ENCODE measurements around the gene MEIS1. TPM values are rescaled to one million over a fixed set of nuclear protein-coding genes. Genes with fewer than 3 reads are reported as not detected.

The MEIS1 gene
- total and polyA plus RNA-seq, 3 donors from 2014 or later, result 10.8 to 13.8 (median 13.5) TPM

DNA sequence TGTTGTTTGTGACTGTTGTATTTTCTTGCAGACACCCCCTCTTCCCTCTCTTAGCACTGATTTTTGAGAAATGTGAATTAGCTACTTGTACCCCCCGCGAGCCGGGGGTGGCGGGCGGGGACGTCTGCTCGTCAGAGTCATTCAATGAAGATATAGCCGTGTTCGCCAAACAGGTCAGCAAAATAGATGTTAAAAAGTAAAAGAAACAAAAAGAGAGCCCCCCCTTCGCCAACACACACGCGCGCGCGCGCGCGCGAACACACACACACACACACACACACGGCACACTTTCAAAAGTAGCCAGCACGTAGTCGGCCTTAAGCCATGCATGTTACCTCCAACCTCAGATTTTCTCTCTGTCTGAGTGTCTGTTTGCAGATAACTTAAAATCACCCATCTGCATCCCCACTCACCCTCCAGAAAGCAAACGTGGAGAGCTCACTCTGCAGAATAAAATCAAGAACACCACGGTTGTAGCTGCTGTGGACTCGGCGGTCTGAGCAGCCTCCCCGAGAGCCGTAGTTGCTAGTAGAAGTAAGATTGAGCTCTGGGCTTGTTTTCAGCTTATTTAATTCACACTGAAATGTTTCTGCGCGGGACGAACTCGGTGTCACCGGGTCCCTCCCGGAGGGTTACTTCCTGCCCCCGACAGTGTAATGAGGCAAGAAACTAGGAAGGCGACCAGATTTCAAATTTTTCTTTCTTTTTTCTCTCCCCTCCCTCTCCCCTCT lies 5.1 kb downstream of the MEIS1 start:
- WGBS, 2 donors, result 4 to 10% methylated on average over 32 to 36 of the region's 36 CpGs
- Histone ChIP-seq H3K4me1 (no peaks in the 10 kb centered on the region), H3K27ac (peak overlapping the region; percentile 78 to 92), H3K36me3 (ENCODE audit: low read depth, missing control alignments) (no peaks in the 10 kb centered on the region), H3K27me3 (no peaks in the 10 kb centered on the region), H3K9me3 (no peaks in the 10 kb centered on the region), H3K4me3 (peak overlapping the region; percentile 73 to 82)
- no peak for DNase-seq
- TF ChIP-seq, protein P1, sequence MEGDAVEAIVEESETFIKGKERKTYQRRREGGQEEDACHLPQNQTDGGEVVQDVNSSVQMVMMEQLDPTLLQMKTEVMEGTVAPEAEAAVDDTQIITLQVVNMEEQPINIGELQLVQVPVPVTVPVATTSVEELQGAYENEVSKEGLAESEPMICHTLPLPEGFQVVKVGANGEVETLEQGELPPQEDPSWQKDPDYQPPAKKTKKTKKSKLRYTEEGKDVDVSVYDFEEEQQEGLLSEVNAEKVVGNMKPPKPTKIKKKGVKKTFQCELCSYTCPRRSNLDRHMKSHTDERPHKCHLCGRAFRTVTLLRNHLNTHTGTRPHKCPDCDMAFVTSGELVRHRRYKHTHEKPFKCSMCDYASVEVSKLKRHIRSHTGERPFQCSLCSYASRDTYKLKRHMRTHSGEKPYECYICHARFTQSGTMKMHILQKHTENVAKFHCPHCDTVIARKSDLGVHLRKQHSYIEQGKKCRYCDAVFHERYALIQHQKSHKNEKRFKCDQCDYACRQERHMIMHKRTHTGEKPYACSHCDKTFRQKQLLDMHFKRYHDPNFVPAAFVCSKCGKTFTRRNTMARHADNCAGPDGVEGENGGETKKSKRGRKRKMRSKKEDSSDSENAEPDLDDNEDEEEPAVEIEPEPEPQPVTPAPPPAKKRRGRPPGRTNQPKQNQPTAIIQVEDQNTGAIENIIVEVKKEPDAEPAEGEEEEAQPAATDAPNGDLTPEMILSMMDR (IDR thresholded peaks at IDR 0.05), result no peak
- no peak for TF ChIP-seq POLR2A (IDR thresholded peaks at IDR 0.05)
- intact Hi-C loops (cut with DNase I; ENCODE audit: low total_unique reads), result loop anchor here (5.0 to 10.0 kb wide), 3 partner anchors 137 to 1205 kb away; no protein-coding TSS in a partner anchor

DNA sequence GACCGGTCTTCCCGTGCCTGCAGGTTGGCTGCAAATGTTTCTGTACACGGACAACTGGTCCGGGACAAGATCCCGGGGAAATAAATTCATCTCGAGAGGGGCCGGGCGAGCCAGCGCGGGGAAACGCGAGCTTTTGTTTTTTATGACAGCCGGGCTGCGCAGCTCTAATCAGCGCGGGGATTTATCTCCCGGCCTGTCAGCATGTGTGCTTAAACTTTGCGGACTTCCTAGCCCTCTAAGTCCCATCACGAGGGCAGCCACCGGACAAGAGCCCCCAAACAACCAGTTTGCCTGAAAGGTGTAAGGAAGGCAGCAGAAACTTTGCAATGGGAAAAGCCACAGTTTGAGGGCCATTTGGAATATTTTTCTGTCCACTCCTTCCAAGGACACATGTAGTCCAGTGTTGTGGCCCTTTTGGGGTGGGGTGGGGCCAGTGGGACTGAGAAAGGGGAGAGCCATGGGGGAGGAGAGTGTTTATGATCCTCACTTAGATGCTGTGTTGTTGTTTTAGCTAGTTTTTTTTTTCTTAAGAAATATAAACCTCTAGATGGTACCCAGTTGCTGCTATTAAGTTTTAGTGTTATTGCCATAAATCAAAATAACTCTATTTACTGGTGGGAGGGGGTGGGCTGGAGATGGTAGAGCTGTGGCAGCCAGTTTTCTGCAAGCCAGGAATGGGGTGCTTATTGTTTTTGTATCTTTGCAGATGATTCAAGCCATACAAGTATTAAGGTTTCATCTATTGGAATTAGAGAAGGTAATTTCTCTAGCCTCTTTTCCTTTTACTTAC lies 6.0 kb downstream of the MEIS1 start:
- WGBS, 2 donors, result 21 to 24% methylated on average over 20 of the region's 20 CpGs
- TF ChIP-seq, protein P1 (IDR thresholded peaks at IDR 0.05), result no peak
- no peak for TF ChIP-seq POLR2A (IDR thresholded peaks at IDR 0.05)
- Histone ChIP-seq H3K36me3 (ENCODE audit: low read depth, missing control alignments) (no peaks in the 10 kb centered on the region), H3K27me3 (no peaks in the 10 kb centered on the region), H3K4me3 (peak overlapping the region; percentile 73 to 82), H3K4me1 (no peaks in the 10 kb centered on the region), H3K27ac (peak overlapping the region; percentile 78 to 92), H3K9me3 (no peaks in the 10 kb centered on the region)
- intact Hi-C loops (cut with DNase I; ENCODE audit: low total_unique reads), result no loop called here
- DNase-seq, result peak; percentile 29

GRCh38 chr2:66441581-66442320 lies 6.8 kb downstream of the MEIS1 start:
- intact Hi-C loops (cut with DNase I; ENCODE audit: low total_unique reads), result no loop called here
- 37 to 41% methylated on average over 6 of the region's 6 CpGs for WGBS, 2 donors
- Histone ChIP-seq H3K4me1 (peaks cover under 1% of the 10 kb centered on the region), H3K27ac (peak overlapping the region in 1 of 2 donors; percentile 92), H3K27me3 (no peaks in the 10 kb centered on the region), H3K4me3 (no peak overlapping the region), H3K36me3 (ENCODE audit: low read depth, missing control alignments) (no peaks in the 10 kb centered on the region), H3K9me3 (no peaks in the 10 kb centered on the region)
- no peak for DNase-seq
- no peak for TF ChIP-seq POLR2A (IDR thresholded peaks at IDR 0.05)
- TF ChIP-seq, protein P1 (IDR thresholded peaks at IDR 0.05), result no peak

GRCh38 chr2:66442516-66443185 lies 7.7 kb downstream of the MEIS1 start:
- intact Hi-C loops (cut with DNase I; ENCODE audit: low total_unique reads), result no loop called here
- H3K27me3 ChIP-seq, result no peaks in the 10 kb centered on the region
- H3K27ac ChIP-seq, result peak overlapping the region; percentile 27 to 89
- no peak for DNase-seq
- H3K9me3 ChIP-seq, result no peaks in the 10 kb centered on the region
- 72 to 76% methylated on average over 10 of the region's 10 CpGs for WGBS, 2 donors
- H3K4me1 ChIP-seq, result peaks cover 3% of the 10 kb centered on the region
- TF ChIP-seq POLR2A (IDR thresholded peaks at IDR 0.05), result no peak
- TF ChIP-seq, protein P1 (IDR thresholded peaks at IDR 0.05), result no peak
- no peak overlapping the region for H3K4me3 ChIP-seq
- H3K36me3 ChIP-seq (ENCODE audit: low read depth, missing control alignments), result no peaks in the 10 kb centered on the region

Data from testis (tissue), 3 donors.